ENCODE measurements around the gene ACTG2.

DNA sequence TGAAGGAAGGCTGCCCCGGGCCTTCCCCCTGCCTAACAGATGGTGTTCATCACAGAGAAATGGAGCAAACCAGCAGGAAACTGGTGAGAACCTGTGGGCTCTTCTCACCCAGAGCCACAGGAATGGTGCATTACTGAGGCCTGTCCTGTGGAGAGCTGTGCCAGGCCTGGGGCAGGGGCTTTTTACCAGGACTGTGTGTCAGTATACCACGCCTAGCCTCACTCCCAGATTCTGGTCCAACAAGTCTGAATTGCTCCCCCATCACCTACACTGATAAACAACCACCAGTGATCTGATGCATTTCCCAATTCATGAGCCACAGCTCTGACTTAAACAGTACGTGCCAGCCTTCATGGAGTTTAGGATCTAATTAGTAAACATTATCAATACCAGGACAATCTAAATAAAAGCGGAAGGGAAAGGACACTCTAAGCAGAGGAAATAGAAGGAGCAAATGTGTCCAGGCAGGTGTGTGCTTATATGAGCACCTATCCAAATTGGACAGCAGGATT, 24.9 kb downstream of the ACTG2 start:
- TF ChIP-seq CTCF (conservative IDR thresholded peaks at IDR 0.05 in 1 of 2, IDR thresholded peaks at IDR 0.05 in 1 of 2; ENCODE audit: extremely low read depth in 1 of 2, insufficient read depth in 1 of 2, low read depth in 1 of 2, low read length in 2 of 2) (no peak), EZH2 (IDR thresholded peaks at IDR 0.05; ENCODE audit: borderline replicate concordance, low read length) (no peak)
